Vagina (tissue), 2 donors: Measurements from ENCODE around the gene FCN2.

Experiments
- CTCF ChIP-seq, 3 experiments: fragments of 450-650 bp in 2 of 3; fragments of 200-600 bp in 1 of 3; sonication (generic) in 1 of 3; IDR thresholded peaks; one replicate each; pipeline ENCODE4 v1.5.1; 2017 to 2019; ENCODE audit warnings: antibody characterized with exemption in 3 of 3, mild to moderate bottlenecking in 2 of 3, moderate library complexity in 2 of 3
- POLR2A ChIP-seq, 2 donors: fragments of 450-650 bp; IDR thresholded peaks; one replicate each; pipeline ENCODE4 v1.6.1; 2017; ENCODE audit warnings: antibody characterized with exemption in 2 of 2, mild to moderate bottlenecking in 2 of 2, moderate library complexity in 2 of 2

DNA sequence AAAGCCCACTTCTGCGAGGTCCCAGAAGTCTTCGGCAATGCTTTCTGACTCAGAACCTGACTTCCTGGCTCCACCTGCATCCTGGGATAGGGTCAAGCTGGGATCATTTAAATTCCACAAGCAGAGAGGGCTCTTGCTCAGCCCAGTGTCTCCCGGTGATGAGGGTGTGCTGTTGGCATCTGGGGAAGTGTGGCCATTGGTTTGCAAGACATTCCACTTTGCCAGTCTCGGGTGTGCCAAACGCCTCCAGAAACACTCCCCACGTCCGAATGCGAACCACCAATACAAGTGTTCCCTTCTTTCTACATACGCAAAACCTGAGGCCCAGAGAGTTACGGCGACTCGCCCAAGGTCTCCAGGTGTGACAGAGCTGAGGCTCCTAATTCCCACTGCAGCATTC lies 43.1 kb upstream of the FCN2 start:
- no peak for TF ChIP-seq POLR2A (IDR thresholded peaks at IDR 0.05)
- TF ChIP-seq CTCF (IDR thresholded peaks at IDR 0.05): no peak
